ENCODE data around the gene OPCML. TPM values are rescaled to one million over a fixed set of nuclear protein-coding genes. Genes with fewer than 3 reads are reported as not detected.

Gene OPCML
- total RNA-seq, 1 experiment from 2014 or later = not detected

DNA sequence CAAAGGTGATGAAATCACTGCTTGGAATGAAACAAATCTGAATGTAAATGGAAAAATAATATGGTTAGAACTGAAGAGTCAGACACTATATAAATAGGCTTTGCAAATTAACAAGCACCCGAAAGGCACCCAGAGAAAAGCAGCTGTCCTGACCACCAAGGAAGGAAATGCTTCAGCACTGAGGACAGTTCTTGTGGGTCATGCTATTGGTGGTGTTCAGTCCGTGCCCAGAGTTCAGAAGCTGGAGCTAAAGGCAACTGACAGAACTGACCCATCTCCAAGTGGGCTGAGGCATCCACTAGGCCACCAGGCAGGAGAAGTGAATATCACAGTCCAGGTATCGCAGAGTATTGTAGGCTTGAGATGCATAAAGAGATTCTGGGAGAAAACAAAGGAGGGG is 208.9 kb downstream of the OPCML start:
- H3K9me3 Mint-ChIP-seq (ENCODE audit: unreplicated experiment) = no peaks in the 10 kb centered on the region
- ChIA-PET POLR2A (no interaction called here), CTCF (no interaction called here)
- TF ChIP-seq, protein P1, sequence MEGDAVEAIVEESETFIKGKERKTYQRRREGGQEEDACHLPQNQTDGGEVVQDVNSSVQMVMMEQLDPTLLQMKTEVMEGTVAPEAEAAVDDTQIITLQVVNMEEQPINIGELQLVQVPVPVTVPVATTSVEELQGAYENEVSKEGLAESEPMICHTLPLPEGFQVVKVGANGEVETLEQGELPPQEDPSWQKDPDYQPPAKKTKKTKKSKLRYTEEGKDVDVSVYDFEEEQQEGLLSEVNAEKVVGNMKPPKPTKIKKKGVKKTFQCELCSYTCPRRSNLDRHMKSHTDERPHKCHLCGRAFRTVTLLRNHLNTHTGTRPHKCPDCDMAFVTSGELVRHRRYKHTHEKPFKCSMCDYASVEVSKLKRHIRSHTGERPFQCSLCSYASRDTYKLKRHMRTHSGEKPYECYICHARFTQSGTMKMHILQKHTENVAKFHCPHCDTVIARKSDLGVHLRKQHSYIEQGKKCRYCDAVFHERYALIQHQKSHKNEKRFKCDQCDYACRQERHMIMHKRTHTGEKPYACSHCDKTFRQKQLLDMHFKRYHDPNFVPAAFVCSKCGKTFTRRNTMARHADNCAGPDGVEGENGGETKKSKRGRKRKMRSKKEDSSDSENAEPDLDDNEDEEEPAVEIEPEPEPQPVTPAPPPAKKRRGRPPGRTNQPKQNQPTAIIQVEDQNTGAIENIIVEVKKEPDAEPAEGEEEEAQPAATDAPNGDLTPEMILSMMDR (IDR thresholded peaks at IDR 0.05; ENCODE audit: insufficient read depth in 1 of 2, low read depth in 1 of 2, low read length in 1 of 2, severe bottlenecking in 1 of 2, unreplicated experiment in 1 of 2) = no peak
- intact Hi-C loops (cut with micrococcal nuclease; ENCODE audit: unreplicated experiment) = no loop called here
- H3K4me1 Mint-ChIP-seq (ENCODE audit: low read depth, unreplicated experiment) = no peaks in the 10 kb centered on the region
- H3K27me3 ChIP-seq (replicated peaks; ENCODE audit: control insufficient read depth, insufficient read depth, low read length) = no peaks in the 10 kb centered on the region
- H3K27me3 Mint-ChIP-seq (ENCODE audit: insufficient read depth, unreplicated experiment) = peaks cover 8% of the 10 kb centered on the region
- BruUV-seq (replicated peaks) = no TSS peak
- H3K36me3 Mint-ChIP-seq (ENCODE audit: insufficient read depth, unreplicated experiment) = no peaks in the 10 kb centered on the region
- no peak overlapping the region for H3K4me3 ChIP-seq (ENCODE audit: low read depth, low read length)
- no peaks in the 10 kb centered on the region for H3K36me3 ChIP-seq (ENCODE audit: control insufficient read depth, insufficient read depth, low read length)
- DNase-seq = no peak
- H3K4me1 ChIP-seq = no peaks in the 10 kb centered on the region
- no peak overlapping the region for H3K4me3 Mint-ChIP-seq (ENCODE audit: unreplicated experiment)
- H3K9me3 ChIP-seq = no peaks in the 10 kb centered on the region
- H3K27ac Mint-ChIP-seq (ENCODE audit: unreplicated experiment) = no peak overlapping the region

DNA sequence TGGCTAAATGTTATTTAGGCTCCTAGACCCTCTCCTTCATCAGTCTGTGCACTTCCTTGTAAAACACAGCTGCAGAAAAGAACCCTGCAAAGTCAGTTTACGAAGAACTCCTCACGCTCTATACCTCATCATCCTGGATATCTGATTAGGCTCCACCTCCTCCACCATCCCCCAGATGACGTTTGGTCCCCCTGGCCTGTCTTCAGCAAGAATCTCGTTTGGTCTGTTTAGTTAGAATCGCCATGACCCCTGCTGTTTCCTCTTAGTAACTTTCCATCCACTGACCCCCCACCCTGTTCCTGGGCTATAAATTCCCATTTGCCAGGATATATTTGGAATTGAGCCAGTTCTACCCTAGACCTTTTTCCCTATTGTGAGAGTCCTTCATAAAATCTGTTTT is 214.1 kb downstream of the OPCML start:
- POLR2A ChIA-PET = no interaction called here
- H3K9me3 ChIP-seq = no peaks in the 10 kb centered on the region

DNA sequence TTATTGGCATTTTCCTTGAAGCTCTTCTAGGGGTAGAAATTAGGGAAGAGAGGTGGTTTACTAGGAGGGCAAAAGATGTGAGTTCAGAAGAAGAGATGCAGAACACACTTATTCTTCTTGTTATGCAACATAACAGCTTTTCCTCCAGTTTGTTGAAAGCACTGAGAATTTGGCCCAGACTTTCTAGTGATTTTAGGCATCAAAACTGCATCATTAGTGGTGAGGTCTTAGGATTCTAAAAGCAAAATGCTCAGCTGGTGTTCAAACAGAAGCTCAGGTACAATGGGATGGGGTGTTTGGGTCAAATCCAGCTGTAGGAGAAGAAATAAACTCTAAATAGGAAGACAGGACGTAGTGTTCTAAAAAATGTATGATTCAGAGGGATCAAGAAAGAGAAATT is 221.1 kb downstream of the OPCML start:
- Mint-ChIP-seq H3K4me3 (ENCODE audit: unreplicated experiment) (no peak overlapping the region), H3K27me3 (ENCODE audit: insufficient read depth, unreplicated experiment) (peaks cover 15% of the 10 kb centered on the region), H3K27ac (ENCODE audit: unreplicated experiment) (no peak overlapping the region), H3K36me3 (ENCODE audit: insufficient read depth, unreplicated experiment) (no peaks in the 10 kb centered on the region), H3K4me1 (ENCODE audit: low read depth, unreplicated experiment) (no peaks in the 10 kb centered on the region), H3K9me3 (ENCODE audit: unreplicated experiment) (peaks cover 25% of the 10 kb centered on the region)
- BruUV-seq (replicated peaks) = no TSS peak
- DNase-seq = no peak
- H3K4me1 ChIP-seq = no peaks in the 10 kb centered on the region
- H3K9me3 ChIP-seq = no peaks in the 10 kb centered on the region
- no peaks in the 10 kb centered on the region for H3K27me3 ChIP-seq (replicated peaks; ENCODE audit: control insufficient read depth, insufficient read depth, low read length)
- H3K4me3 ChIP-seq (ENCODE audit: low read depth, low read length) = no peak overlapping the region
- intact Hi-C loops (cut with micrococcal nuclease; ENCODE audit: unreplicated experiment) = loop anchor here (5.0 kb wide), 1 partner anchor 179 kb away; no protein-coding TSS in a partner anchor
- ChIA-PET POLR2A (no interaction called here), CTCF (no interaction called here)
- TF ChIP-seq, protein P1 (IDR thresholded peaks at IDR 0.05; ENCODE audit: insufficient read depth in 1 of 2, low read depth in 1 of 2, low read length in 1 of 2, severe bottlenecking in 1 of 2, unreplicated experiment in 1 of 2) = no peak
- H3K36me3 ChIP-seq (ENCODE audit: control insufficient read depth, insufficient read depth, low read length) = no peaks in the 10 kb centered on the region

More for the DNA sequence above, 214.1 kb downstream of the OPCML start:
- no peak overlapping the region for H3K4me3 ChIP-seq (ENCODE audit: low read depth, low read length)
- H3K36me3 Mint-ChIP-seq (ENCODE audit: insufficient read depth, unreplicated experiment) = no peaks in the 10 kb centered on the region
- no peak for DNase-seq
- intact Hi-C loops (cut with micrococcal nuclease; ENCODE audit: unreplicated experiment) = no loop called here
- H3K4me3 Mint-ChIP-seq (ENCODE audit: unreplicated experiment) = no peak overlapping the region
- CTCF ChIA-PET = no interaction called here
- H3K4me1 ChIP-seq = no peaks in the 10 kb centered on the region
- no peaks in the 10 kb centered on the region for H3K9me3 Mint-ChIP-seq (ENCODE audit: unreplicated experiment)
- TF ChIP-seq, protein P1 (IDR thresholded peaks at IDR 0.05; ENCODE audit: insufficient read depth in 1 of 2, low read depth in 1 of 2, low read length in 1 of 2, severe bottlenecking in 1 of 2, unreplicated experiment in 1 of 2) = no peak
- no peaks in the 10 kb centered on the region for H3K4me1 Mint-ChIP-seq (ENCODE audit: low read depth, unreplicated experiment)
- H3K36me3 ChIP-seq (ENCODE audit: control insufficient read depth, insufficient read depth, low read length) = no peaks in the 10 kb centered on the region
- no TSS peak for BruUV-seq (replicated peaks)
- peaks cover 13% of the 10 kb centered on the region for H3K27me3 Mint-ChIP-seq (ENCODE audit: insufficient read depth, unreplicated experiment)
- H3K27ac Mint-ChIP-seq (ENCODE audit: unreplicated experiment) = no peak overlapping the region
- no peaks in the 10 kb centered on the region for H3K27me3 ChIP-seq (replicated peaks; ENCODE audit: control insufficient read depth, insufficient read depth, low read length)
